SK-N-SH (cell line): ENCODE measurements around the gene TSHZ2. TPM values are rescaled to one million over a fixed set of nuclear protein-coding genes. Genes with fewer than 3 reads are reported as not detected.

ENCODE experiments used
- CTCF ChIA-PET: fragments of 300-600, 350-600 bp; formaldehyde crosslinking; extraction: SDS; loops from one replicate; lab custom pipeline; 2021; lab: Yijun Ruan, JAX
- POLR2A ChIA-PET: fragments of 350-600 bp; sonication (Branson Sonifier 250); formaldehyde crosslinking; extraction: SDS; loops from one replicate; lab custom pipeline; 2020; ENCODE audit warnings: antibody characterized with exemption, inconsistent platforms; lab: Yijun Ruan, JAX
- DNase-seq: peaks from one replicate; pipeline ENCODE4 v3.0.0; 2012
- H2AFZ ChIP-seq: fragments of 200-600 bp; sonication (generic); 2 replicates; pipeline ENCODE4 v1.8.1; 2016; ENCODE audit warnings: antibody characterized with exemption, mild to moderate bottlenecking, low read depth
- H3F3A ChIP-seq: fragments of 200-600 bp; sonication (generic); replicated peaks from 2 replicates; pipeline ENCODE3; 2016; ENCODE audit warnings: antibody characterized with exemption, mild to moderate bottlenecking; ENCODE audit not compliant: insufficient read depth
- H3K27ac ChIP-seq, 2 experiments: fragments of 200-500 bp in 1 of 2; fragments of 200-600 bp in 1 of 2; sonication (Bioruptor generic) in 1 of 2; sonication (generic), shearing (Covaris generic) in 1 of 2; 2 replicates each; pipeline versions ENCODE4 v1.5.1 to v1.6.1; 2014 to 2016; ENCODE audit warnings: low read depth in 2 of 2, inconsistent platforms in 1 of 2, low read length in 1 of 2, mild to moderate bottlenecking in 1 of 2, mixed read lengths in 1 of 2
- H3K27me3 ChIP-seq: fragments of 200-600 bp; sonication (generic), shearing (Covaris generic); 2 replicates; pipeline ENCODE4 v1.6.1; 2016; ENCODE audit warnings: mixed run types; ENCODE audit not compliant: insufficient read depth
- H3K36me3 ChIP-seq, 2 experiments: fragments of 200-500 bp in 1 of 2; fragments of 200-600 bp in 1 of 2; sonication (Bioruptor generic) in 1 of 2; sonication (generic) in 1 of 2; replicated peaks in 1 of 2; 2 replicates each; pipeline versions ENCODE3 to v1.5.1; 2014 to 2016; ENCODE audit warnings: low read length in 1 of 2, mild to moderate bottlenecking in 1 of 2; ENCODE audit not compliant: insufficient read depth in 2 of 2, control insufficient read depth in 1 of 2
- H3K4me1 ChIP-seq, 2 experiments: fragments of 200-500 bp in 1 of 2; fragments of 200-600 bp in 1 of 2; sonication (Bioruptor generic) in 1 of 2; sonication (generic), shearing (Covaris generic) in 1 of 2; 2 replicates each; pipeline versions ENCODE4 v1.5.1 to v1.6.1; 2014 to 2016; ENCODE audit warnings: low read depth in 1 of 2, low read length in 1 of 2, mixed run types in 1 of 2; ENCODE audit not compliant: insufficient read depth in 2 of 2, control insufficient read depth in 1 of 2
- H3K4me2 ChIP-seq: fragments of 200-600 bp; sonication (generic), shearing (Covaris generic); 2 replicates; pipeline ENCODE4 v1.6.1; 2017; ENCODE audit warnings: mixed run types
- H3K4me3 ChIP-seq, 2 experiments: fragments of 200-500 bp in 1 of 2; fragments of 200-600 bp in 1 of 2; sonication (Bioruptor generic) in 1 of 2; sonication (generic), shearing (Covaris generic) in 1 of 2; 2 replicates each; pipeline versions ENCODE4 v1.5.1 to v1.8.1; 2014 to 2016; ENCODE audit warnings: low read depth in 2 of 2, inconsistent platforms in 1 of 2, low read length in 1 of 2, mild to moderate bottlenecking in 1 of 2, mixed read lengths in 1 of 2, moderate library complexity in 1 of 2
- H3K79me2 ChIP-seq: fragments of 200-600 bp; sonication (generic); 2 replicates; pipeline ENCODE4 v1.8.1; 2017; ENCODE audit warnings: mild to moderate bottlenecking; ENCODE audit not compliant: insufficient read depth
- H3K9ac ChIP-seq: fragments of 200-600 bp; sonication (generic); 2 replicates; pipeline ENCODE4 v1.6.1; 2017; ENCODE audit warnings: mixed run types
- H3K9me2 ChIP-seq: fragments of 200-600 bp; sonication (generic); 2 replicates; pipeline ENCODE4 v1.6.1; 2017; ENCODE audit warnings: mixed run types
- H3K9me3 ChIP-seq: fragments of 200-600 bp; sonication (generic); 2 replicates; pipeline ENCODE4 v1.6.1; 2017; ENCODE audit warnings: mixed run types, mild to moderate bottlenecking, moderate library complexity
- H4K20me1 ChIP-seq: fragments of 200-600 bp; sonication (generic); 2 replicates; pipeline ENCODE4 v1.6.1; 2017; ENCODE audit warnings: mild to moderate bottlenecking, mixed run types; ENCODE audit not compliant: insufficient read depth
- CHD2 ChIP-seq: fragments of 150-350 bp; IDR thresholded peaks from 2 replicates; pipeline ENCODE4 v1.6.1; 2018; ENCODE audit warnings: low read length; ENCODE audit not compliant: partially characterized antibody
- ELF1 ChIP-seq: IDR thresholded peaks from 2 replicates; pipeline ENCODE4 v1.4.0; 2012
- EZH2phosphoT487 ChIP-seq: fragments of 200-600 bp; sonication (generic); IDR thresholded peaks from 2 replicates; pipeline ENCODE4 v1.6.1; 2017; ENCODE audit warnings: low read depth, mixed run types, mild to moderate bottlenecking, antibody characterized with exemption, moderate library complexity, borderline replicate concordance
- FOSL2 ChIP-seq: IDR thresholded peaks from 2 replicates; pipeline ENCODE4 v1.4.0; 2012; ENCODE audit warnings: low read depth, mild to moderate bottlenecking, moderate library complexity, borderline replicate concordance
- FOXM1 ChIP-seq: IDR thresholded peaks from 2 replicates; pipeline ENCODE4 v1.4.0; 2012; ENCODE audit warnings: low read depth, mild to moderate bottlenecking
- GABPA ChIP-seq: IDR thresholded peaks from 2 replicates; pipeline ENCODE4 v1.4.0; 2012; ENCODE audit warnings: low read depth, mild to moderate bottlenecking
- GATA2 ChIP-seq: sonication (generic); formaldehyde crosslinking; IDR thresholded peaks from 2 replicates; pipeline ENCODE4 v1.5.0; 2020; ENCODE audit warnings: mild to moderate bottlenecking, missing genetic modification reagents
- JUND ChIP-seq: IDR thresholded peaks from 2 replicates; pipeline ENCODE4 v1.4.0; 2012
- MXI1 ChIP-seq: IDR thresholded peaks from 2 replicates; pipeline ENCODE4 v1.6.1; 2012; ENCODE audit warnings: mild to moderate bottlenecking, low read depth, low read length, improper control_type of control experiment
- NFIC ChIP-seq: IDR thresholded peaks from 2 replicates; pipeline ENCODE4 v1.4.0; 2012; ENCODE audit warnings: borderline replicate concordance
- RCOR1 ChIP-seq: fragments of 150-350 bp; IDR thresholded peaks from 2 replicates; pipeline ENCODE4 v1.6.1; 2017; ENCODE audit warnings: antibody characterized with exemption, low read length
- RFX5 ChIP-seq: IDR thresholded peaks from 2 replicates; pipeline ENCODE4 v1.6.1; 2012; ENCODE audit warnings: mild to moderate bottlenecking, improper control_type of control experiment, low read length
- RXRA ChIP-seq: IDR thresholded peaks from 2 replicates; pipeline ENCODE4 v1.4.0; 2012; ENCODE audit warnings: low read depth, mild to moderate bottlenecking, borderline replicate concordance
- SIN3A ChIP-seq: IDR thresholded peaks from 2 replicates; pipeline ENCODE4 v1.6.1; 2012; ENCODE audit warnings: low read depth, mild to moderate bottlenecking, low read length, moderate library complexity, borderline replicate concordance
- TAF1 ChIP-seq: IDR thresholded peaks from 2 replicates; pipeline ENCODE4 v1.6.1; 2012; ENCODE audit warnings: low read depth, mild to moderate bottlenecking, low read length, moderate library complexity, borderline replicate concordance
- TEAD4 ChIP-seq: IDR thresholded peaks from 2 replicates; pipeline ENCODE4 v1.4.0; 2012; ENCODE audit warnings: mild to moderate bottlenecking, borderline replicate concordance; ENCODE audit not compliant: insufficient read depth
- WGBS: methylation state at CpG from one replicate; pipeline ENCODE4 v1.1.6; 2017; ENCODE audit warnings: low lambda C conversion rate; 5-methylcytosine and 5-hydroxymethylcytosine counted together
- polyA plus RNA-seq, 3 experiments: library from polyadenylated mRNA; depleted of rRNA; stranded (reverse); fragments of >200 nt; gene quantifications; 2 replicates each; pipeline ENCODE4 v1.2.3, GENCODE V29; 2012
- TF ChIP-seq, protein P1 (sequence below): fragments of 150-350 bp; IDR thresholded peaks from 2 replicates; pipeline ENCODE4 v1.6.1; 2016; ENCODE audit warnings: mild to moderate bottlenecking, low read depth, low read length
- TF ChIP-seq, protein P2 (sequence below): IDR thresholded peaks from 2 replicates; pipeline ENCODE4 v1.4.0; 2012; ENCODE audit warnings: low read depth, borderline replicate concordance
- TF ChIP-seq, protein P3 (sequence below): fragments of 150-350 bp; IDR thresholded peaks from 2 replicates; pipeline ENCODE4 v1.6.1; 2017; ENCODE audit warnings: antibody characterized with exemption, low read length, low read depth, borderline replicate concordance
- TF ChIP-seq, protein P4 (sequence below): IDR thresholded peaks from 2 replicates; pipeline ENCODE4; 2012
- TF ChIP-seq, protein P5 (sequence below): fragments of 200-600 bp; sonication (generic); IDR thresholded peaks from 2 replicates; pipeline ENCODE4 v1.6.1; 2017; ENCODE audit warnings: antibody characterized with exemption, mild to moderate bottlenecking, moderate library complexity

TSHZ2 gene
- polyA plus RNA-seq, 1 of the 3 experiments (the other 2 are of a cell fraction), result 0.13 TPM

DNA sequence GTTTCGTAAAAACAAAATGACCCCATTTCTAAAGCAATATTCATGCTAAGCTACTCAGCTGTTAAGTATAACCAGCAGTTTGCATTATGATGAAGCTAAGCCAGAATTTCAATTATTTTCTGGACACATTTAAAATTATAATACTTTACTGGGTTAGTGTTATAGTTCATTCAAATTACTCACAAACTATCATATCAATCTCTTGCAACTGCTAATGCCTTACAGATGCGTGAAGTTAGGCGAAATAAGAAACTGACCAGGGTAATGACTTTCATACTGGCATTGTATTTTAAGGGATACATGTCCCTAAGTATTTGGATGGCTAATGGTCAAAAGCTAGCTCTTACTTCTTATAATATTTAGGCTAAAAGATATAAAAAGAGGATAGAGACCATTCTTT is 249.6 kb downstream of the TSHZ2 start (continued):
- TF ChIP-seq, protein P1, sequence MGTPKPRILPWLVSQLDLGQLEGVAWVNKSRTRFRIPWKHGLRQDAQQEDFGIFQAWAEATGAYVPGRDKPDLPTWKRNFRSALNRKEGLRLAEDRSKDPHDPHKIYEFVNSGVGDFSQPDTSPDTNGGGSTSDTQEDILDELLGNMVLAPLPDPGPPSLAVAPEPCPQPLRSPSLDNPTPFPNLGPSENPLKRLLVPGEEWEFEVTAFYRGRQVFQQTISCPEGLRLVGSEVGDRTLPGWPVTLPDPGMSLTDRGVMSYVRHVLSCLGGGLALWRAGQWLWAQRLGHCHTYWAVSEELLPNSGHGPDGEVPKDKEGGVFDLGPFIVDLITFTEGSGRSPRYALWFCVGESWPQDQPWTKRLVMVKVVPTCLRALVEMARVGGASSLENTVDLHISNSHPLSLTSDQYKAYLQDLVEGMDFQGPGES, result no peak
- no peak for TF ChIP-seq TEAD4
- TF ChIP-seq, protein P2, sequence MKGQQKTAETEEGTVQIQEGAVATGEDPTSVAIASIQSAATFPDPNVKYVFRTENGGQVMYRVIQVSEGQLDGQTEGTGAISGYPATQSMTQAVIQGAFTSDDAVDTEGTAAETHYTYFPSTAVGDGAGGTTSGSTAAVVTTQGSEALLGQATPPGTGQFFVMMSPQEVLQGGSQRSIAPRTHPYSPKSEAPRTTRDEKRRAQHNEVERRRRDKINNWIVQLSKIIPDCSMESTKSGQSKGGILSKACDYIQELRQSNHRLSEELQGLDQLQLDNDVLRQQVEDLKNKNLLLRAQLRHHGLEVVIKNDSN, result no peak
- TF ChIP-seq RCOR1, result no peak

DNA sequence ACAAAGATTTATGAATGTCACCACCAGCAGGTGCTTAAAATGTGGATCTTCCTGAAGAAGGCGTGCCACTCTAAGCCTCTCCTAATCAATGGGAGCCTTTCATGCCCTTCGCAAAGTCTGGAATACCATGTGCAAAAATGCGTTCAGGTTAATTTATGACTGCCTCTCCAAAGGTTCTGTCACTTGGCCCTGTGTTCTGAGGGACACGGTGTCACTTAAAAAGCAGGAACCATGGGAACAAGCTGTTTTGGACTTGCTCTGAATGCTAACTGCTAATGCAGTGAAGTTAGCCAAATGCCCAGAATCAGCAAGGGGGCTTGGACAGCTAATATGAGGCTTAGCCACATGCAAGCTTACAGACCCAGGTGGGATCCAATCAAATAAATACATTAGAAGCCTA is 250.3 kb downstream of the TSHZ2 start:
- H3K9me3 ChIP-seq, result no peaks in the 10 kb centered on the region
- no peak for TF ChIP-seq CHD2
- no peak for TF ChIP-seq JUND
- TF ChIP-seq SIN3A, result no peak
- no peak for TF ChIP-seq RXRA
- TF ChIP-seq TEAD4, result no peak
- TF ChIP-seq, protein P3, sequence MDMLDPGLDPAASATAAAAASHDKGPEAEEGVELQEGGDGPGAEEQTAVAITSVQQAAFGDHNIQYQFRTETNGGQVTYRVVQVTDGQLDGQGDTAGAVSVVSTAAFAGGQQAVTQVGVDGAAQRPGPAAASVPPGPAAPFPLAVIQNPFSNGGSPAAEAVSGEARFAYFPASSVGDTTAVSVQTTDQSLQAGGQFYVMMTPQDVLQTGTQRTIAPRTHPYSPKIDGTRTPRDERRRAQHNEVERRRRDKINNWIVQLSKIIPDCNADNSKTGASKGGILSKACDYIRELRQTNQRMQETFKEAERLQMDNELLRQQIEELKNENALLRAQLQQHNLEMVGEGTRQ, result no peak
- no peak for TF ChIP-seq ELF1
- no peak for TF ChIP-seq TAF1
- no peak for TF ChIP-seq NFIC
- TF ChIP-seq FOXM1, result no peak
- TF ChIP-seq, protein P1, result no peak
- TF ChIP-seq, protein P2, result no peak
- no peak for TF ChIP-seq GABPA
- TF ChIP-seq EZH2phosphoT487, result no peak
- TF ChIP-seq, protein P4, sequence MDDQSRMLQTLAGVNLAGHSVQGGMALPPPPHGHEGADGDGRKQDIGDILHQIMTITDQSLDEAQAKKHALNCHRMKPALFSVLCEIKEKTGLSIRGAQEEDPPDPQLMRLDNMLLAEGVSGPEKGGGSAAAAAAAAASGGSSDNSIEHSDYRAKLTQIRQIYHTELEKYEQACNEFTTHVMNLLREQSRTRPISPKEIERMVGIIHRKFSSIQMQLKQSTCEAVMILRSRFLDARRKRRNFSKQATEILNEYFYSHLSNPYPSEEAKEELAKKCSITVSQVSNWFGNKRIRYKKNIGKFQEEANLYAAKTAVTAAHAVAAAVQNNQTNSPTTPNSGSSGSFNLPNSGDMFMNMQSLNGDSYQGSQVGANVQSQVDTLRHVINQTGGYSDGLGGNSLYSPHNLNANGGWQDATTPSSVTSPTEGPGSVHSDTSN, result no peak
- no peak for TF ChIP-seq FOSL2
- no peak for TF ChIP-seq GATA2 (CRISPR knock-in tag)
- TF ChIP-seq, protein P5, sequence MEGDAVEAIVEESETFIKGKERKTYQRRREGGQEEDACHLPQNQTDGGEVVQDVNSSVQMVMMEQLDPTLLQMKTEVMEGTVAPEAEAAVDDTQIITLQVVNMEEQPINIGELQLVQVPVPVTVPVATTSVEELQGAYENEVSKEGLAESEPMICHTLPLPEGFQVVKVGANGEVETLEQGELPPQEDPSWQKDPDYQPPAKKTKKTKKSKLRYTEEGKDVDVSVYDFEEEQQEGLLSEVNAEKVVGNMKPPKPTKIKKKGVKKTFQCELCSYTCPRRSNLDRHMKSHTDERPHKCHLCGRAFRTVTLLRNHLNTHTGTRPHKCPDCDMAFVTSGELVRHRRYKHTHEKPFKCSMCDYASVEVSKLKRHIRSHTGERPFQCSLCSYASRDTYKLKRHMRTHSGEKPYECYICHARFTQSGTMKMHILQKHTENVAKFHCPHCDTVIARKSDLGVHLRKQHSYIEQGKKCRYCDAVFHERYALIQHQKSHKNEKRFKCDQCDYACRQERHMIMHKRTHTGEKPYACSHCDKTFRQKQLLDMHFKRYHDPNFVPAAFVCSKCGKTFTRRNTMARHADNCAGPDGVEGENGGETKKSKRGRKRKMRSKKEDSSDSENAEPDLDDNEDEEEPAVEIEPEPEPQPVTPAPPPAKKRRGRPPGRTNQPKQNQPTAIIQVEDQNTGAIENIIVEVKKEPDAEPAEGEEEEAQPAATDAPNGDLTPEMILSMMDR, result no peak
- TF ChIP-seq RFX5, result no peak
- no peak for TF ChIP-seq MXI1
- TF ChIP-seq, all 33 proteins: peak for 0
- Histone ChIP-seq H3K79me2 (no peaks in the 10 kb centered on the region), H4K20me1 (no peaks in the 10 kb centered on the region), H3K4me3 (no peak overlapping the region), H2AFZ (no peak overlapping the region), H3K36me3 (no peaks in the 10 kb centered on the region), H3K27ac (no peak overlapping the region), H3K9ac (no peak overlapping the region), H3K9me2 (no peaks in the 10 kb centered on the region), H3K27me3 (no peaks in the 10 kb centered on the region), H3K4me2 (no peak overlapping the region), H3K4me1 (no peaks in the 10 kb centered on the region), H3F3A (no peaks in the 10 kb centered on the region)
- ChIA-PET CTCF (interaction anchor here (0.6 to 1.3 kb wide), 2 partner anchors 107 to 911 kb away, joined by 3 to 4 read pairs; no protein-coding TSS in a partner anchor), POLR2A (no interaction called here)
- no peak for DNase-seq
- WGBS, result 68% methylated on average over 4 of the region's 4 CpGs
